Measurements from ENCODE around the gene DTNA.

DNA sequence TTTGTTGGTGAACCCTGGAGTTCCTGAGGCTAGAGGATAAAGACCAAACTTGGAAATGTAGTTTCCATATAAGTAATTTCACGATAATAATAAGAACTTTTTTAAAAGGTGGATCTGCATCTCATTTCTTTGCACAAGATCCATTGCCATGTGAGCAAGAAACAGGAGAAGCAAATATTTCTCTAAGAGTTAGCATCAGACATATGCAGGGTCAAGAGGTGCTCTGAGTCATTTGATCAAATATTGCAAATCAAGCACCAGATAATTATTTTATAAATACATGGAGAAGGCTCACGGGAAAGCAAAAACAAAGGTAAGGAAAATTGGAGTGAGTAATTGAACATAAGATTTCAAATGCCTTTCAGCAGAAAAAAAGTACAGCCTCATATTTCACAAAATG is 118.0 kb downstream of the DTNA start:
- TF ChIP-seq, protein P1, sequence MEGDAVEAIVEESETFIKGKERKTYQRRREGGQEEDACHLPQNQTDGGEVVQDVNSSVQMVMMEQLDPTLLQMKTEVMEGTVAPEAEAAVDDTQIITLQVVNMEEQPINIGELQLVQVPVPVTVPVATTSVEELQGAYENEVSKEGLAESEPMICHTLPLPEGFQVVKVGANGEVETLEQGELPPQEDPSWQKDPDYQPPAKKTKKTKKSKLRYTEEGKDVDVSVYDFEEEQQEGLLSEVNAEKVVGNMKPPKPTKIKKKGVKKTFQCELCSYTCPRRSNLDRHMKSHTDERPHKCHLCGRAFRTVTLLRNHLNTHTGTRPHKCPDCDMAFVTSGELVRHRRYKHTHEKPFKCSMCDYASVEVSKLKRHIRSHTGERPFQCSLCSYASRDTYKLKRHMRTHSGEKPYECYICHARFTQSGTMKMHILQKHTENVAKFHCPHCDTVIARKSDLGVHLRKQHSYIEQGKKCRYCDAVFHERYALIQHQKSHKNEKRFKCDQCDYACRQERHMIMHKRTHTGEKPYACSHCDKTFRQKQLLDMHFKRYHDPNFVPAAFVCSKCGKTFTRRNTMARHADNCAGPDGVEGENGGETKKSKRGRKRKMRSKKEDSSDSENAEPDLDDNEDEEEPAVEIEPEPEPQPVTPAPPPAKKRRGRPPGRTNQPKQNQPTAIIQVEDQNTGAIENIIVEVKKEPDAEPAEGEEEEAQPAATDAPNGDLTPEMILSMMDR (IDR thresholded peaks at IDR 0.05), result no peak
- TF ChIP-seq POLR2A (IDR thresholded peaks at IDR 0.05) (no peak), POLR2AphosphoS5 (IDR thresholded peaks at IDR 0.05) (no peak), EP300 (IDR thresholded peaks at IDR 0.05) (no peak)

Measured in gastroesophageal sphincter (tissue), 3 donors.